K562 (cell line): Measurements from ENCODE around the gene AMBRA1. TPM values are rescaled to one million over a fixed set of nuclear protein-coding genes. Genes with fewer than 3 reads are reported as not detected.

ENCODE experiments used
- ATAC-seq: fragments of 200-7000 bp; cut with Tn5 transposase; 3 replicates; pipeline ENCODE4 v1.9.1; 2020; ENCODE audit warnings: moderate library complexity
- BruUV-seq: library from RNA; stranded (reverse); fragments of 400-500 nt; replicated peaks from 2 replicates; lab custom pipeline; 2021; lab: Mats Ljungman, UMichigan
- CTCF ChIA-PET: fragments of 300-600 bp; formaldehyde crosslinking; extraction: SDS; loops from one replicate; lab custom pipeline; 2021; ENCODE audit warnings: low intra/inter-chr PET ratio; lab: Yijun Ruan, JAX
- POLR2A ChIA-PET: fragments of 300-600, 350-650 bp; sonication (Branson Sonifier 250); formaldehyde crosslinking; extraction: SDS; loops from one replicate; lab custom pipeline; 2021; ENCODE audit warnings: antibody characterized with exemption, inconsistent platforms; lab: Yijun Ruan, JAX
- DNase-seq, 4 experiments: peaks; one replicate each; pipeline versions ENCODE4 v3.0.0 to v3.0.0-alpha.2; 2011 to 2018; ENCODE audit warnings: low spot score in 3 of 4, mixed read lengths in 3 of 4; ENCODE audit errors: extremely low read depth in 1 of 4
- FAIRE-seq: peaks from 2 replicates; lab custom pipeline; 2011; peaks lifted over from hg19 to GRCh38; lab: Jason Lieb, UNC
- H2AFZ ChIP-seq: 2 replicates; pipeline ENCODE4 v1.6.0; 2011; ENCODE audit warnings: low read depth, low read length, control low read depth, inconsistent platforms
- H3K27ac ChIP-seq: fragments of 200-600 bp; 3 replicates; pipeline ENCODE4 v1.8.0; 2011; ENCODE audit warnings: low read depth, mild to moderate bottlenecking, control low read depth, inconsistent platforms, low read length, moderate library complexity, mixed read lengths; ENCODE audit errors: extremely low read depth
- H3K27me3 ChIP-seq, 2 experiments: fragments of 300-600 bp in 1 of 2; 2 replicates in 1 of 2; 3 replicates in 1 of 2; pipeline versions ENCODE4 v1.6.0 to v1.8.0; 2011; ENCODE audit warnings: inconsistent platforms in 2 of 2, low read length in 2 of 2, mild to moderate bottlenecking in 1 of 2, mixed read lengths in 1 of 2, moderate library complexity in 1 of 2; ENCODE audit not compliant: control insufficient read depth in 2 of 2, insufficient read depth in 2 of 2
- H3K36me3 ChIP-seq: fragments of 300-600 bp; 3 replicates; pipeline ENCODE4 v1.8.0; 2011; ENCODE audit warnings: mild to moderate bottlenecking, low read length, inconsistent platforms; ENCODE audit not compliant: control insufficient read depth, insufficient read depth
- H3K4me1 ChIP-seq, 2 experiments: fragments of 200-600 bp in 1 of 2; replicated peaks in 1 of 2; 2 replicates in 1 of 2; 3 replicates in 1 of 2; pipeline versions ENCODE4 v1.5.1 to v1.8.0; 2011; ENCODE audit warnings: inconsistent platforms in 2 of 2, low read length in 2 of 2, mild to moderate bottlenecking in 1 of 2, mixed read lengths in 1 of 2, moderate library complexity in 1 of 2; ENCODE audit not compliant: control insufficient read depth in 2 of 2, insufficient read depth in 2 of 2
- H3K4me2 ChIP-seq: 2 replicates; pipeline ENCODE4 v1.6.1; 2011; ENCODE audit warnings: low read length, control low read depth, inconsistent platforms, mixed read lengths; ENCODE audit not compliant: insufficient read depth
- H3K4me3 ChIP-seq: fragments of 200-600 bp; sonication (generic), shearing (Covaris generic); 2 replicates; pipeline ENCODE4 v1.5.1; 2016; ENCODE audit warnings: control low read depth, inconsistent platforms
- H3K79me2 ChIP-seq: fragments of 200-600 bp; 3 replicates; pipeline ENCODE4 v1.8.0; 2011; ENCODE audit warnings: low read length, inconsistent platforms; ENCODE audit not compliant: control insufficient read depth, insufficient read depth
- H3K9ac ChIP-seq, 2 experiments: 2 replicates each; pipeline versions ENCODE4 v1.6.0 to v1.6.1; 2011; ENCODE audit warnings: low read depth in 2 of 2, low read length in 2 of 2, control low read depth in 1 of 2, inconsistent platforms in 1 of 2, mild to moderate bottlenecking in 1 of 2, mixed read lengths in 1 of 2; ENCODE audit not compliant: insufficient read depth in 1 of 2
- H3K9me1 ChIP-seq: one replicate; pipeline ENCODE4 v1.6.0; 2011; ENCODE audit warnings: inconsistent platforms, mild to moderate bottlenecking, low read length, moderate library complexity; ENCODE audit not compliant: control insufficient read depth, insufficient read depth
- H3K9me3 ChIP-seq: replicated peaks from 2 replicates; pipeline ENCODE4 v1.5.1; 2011; ENCODE audit warnings: low read depth, low read length, inconsistent platforms; ENCODE audit not compliant: control insufficient read depth, insufficient read depth
- H4K20me1 ChIP-seq: replicated peaks from 2 replicates; pipeline ENCODE4 v1.6.1; 2011; ENCODE audit warnings: low read length, inconsistent platforms, mixed read lengths; ENCODE audit not compliant: control insufficient read depth, insufficient read depth
- CHCHD3 ChIP-seq: fragments of 250-450 bp; sonication (Bioruptor Pico); IDR thresholded peaks from 2 replicates; pipeline ENCODE4 v2.1.2; 2022; ENCODE audit warnings: mild to moderate bottlenecking
- ESRRA ChIP-seq: fragments of 450-650 bp; IDR thresholded peaks from 2 replicates; pipeline ENCODE4 v1.6.1; 2014; ENCODE audit warnings: low read depth, mild to moderate bottlenecking, moderate library complexity, borderline replicate concordance
- FOXM1 ChIP-seq, 2 experiments: fragments of 450-650 bp in 1 of 2; sonication (generic) in 1 of 2; formaldehyde crosslinking in 1 of 2; IDR thresholded peaks; 2 replicates each; pipeline versions ENCODE4 v1.6.1 to v1.9.0; 2017 to 2022; ENCODE audit warnings: low read depth in 2 of 2, mild to moderate bottlenecking in 2 of 2, missing genetic modification reagents in 1 of 2, moderate library complexity in 1 of 2
- MAFG ChIP-seq: fragments of 450-650 bp; conservative IDR thresholded peaks from 2 replicates; pipeline ENCODE4 v1.6.1; 2016; ENCODE audit warnings: missing genetic modification characterization, missing compliant biosample characterization
- MCM3 ChIP-seq: fragments of 450-650 bp; IDR thresholded peaks from 2 replicates; pipeline ENCODE4 v1.6.1; 2016
- MCM5 ChIP-seq: fragments of 450-650 bp; IDR thresholded peaks from 2 replicates; pipeline ENCODE4 v1.6.1; 2016; ENCODE audit warnings: low read depth
- MECOM ChIP-seq: fragments of 250-450 bp; sonication (Bioruptor Pico); IDR thresholded peaks from 2 replicates; pipeline ENCODE4 v1.8.0; 2022; ENCODE audit warnings: inconsistent platforms
- MLX ChIP-seq, 2 experiments: fragments of 450-650 bp in 1 of 2; sonication (generic) in 1 of 2; formaldehyde crosslinking; conservative IDR thresholded peaks; 2 replicates each; pipeline versions ENCODE4 v1.4.0 to v1.8.1; 2020 to 2022; ENCODE audit warnings: mild to moderate bottlenecking in 1 of 2, missing genetic modification reagents in 1 of 2
- NFIX ChIP-seq: fragments of 250-450 bp; sonication (Bioruptor Pico); IDR thresholded peaks from 2 replicates; pipeline ENCODE4 v1.4.0; 2020; ENCODE audit warnings: low read depth, mild to moderate bottlenecking, moderate library complexity
- NR2C2 ChIP-seq, 2 experiments: fragments of 200-800 bp in 1 of 2; sonication (Bioruptor generic) in 1 of 2; sonication (generic) in 1 of 2; formaldehyde crosslinking in 1 of 2; IDR thresholded peaks; 2 replicates each; pipeline versions ENCODE4 v1.6.1 to v1.8.0; 2016 to 2022; ENCODE audit warnings: mild to moderate bottlenecking in 1 of 2, missing compliant biosample characterization in 1 of 2, missing genetic modification characterization in 1 of 2, missing genetic modification reagents in 1 of 2
- TBP ChIP-seq: optimal IDR thresholded peaks from 2 replicates; pipeline ENCODE3; 2011; ENCODE audit warnings: low read depth, low read length, improper control_type of control experiment
- ZNF134 ChIP-seq: fragments of 250-450 bp; sonication (Bioruptor Pico); conservative IDR thresholded peaks from 2 replicates; pipeline ENCODE4 v1.4.0; 2020
- ZNF253 ChIP-seq: fragments of 250-450 bp; sonication (Bioruptor Pico); conservative IDR thresholded peaks from 2 replicates; pipeline ENCODE4 v1.6.1; 2021; ENCODE audit warnings: mild to moderate bottlenecking
- ZNF347 ChIP-seq: fragments of 450-650 bp; formaldehyde crosslinking; IDR thresholded peaks from 2 replicates; pipeline ENCODE4 v1.4.0; 2020; ENCODE audit warnings: low read depth, mild to moderate bottlenecking, moderate library complexity
- ZNF57 ChIP-seq: fragments of 450-650 bp; formaldehyde crosslinking; IDR thresholded peaks from 2 replicates; pipeline ENCODE4 v1.4.0; 2020; ENCODE audit warnings: mild to moderate bottlenecking, moderate library complexity
- WGBS: fragments of 100-300 bp; shearing (Covaris generic); methylation state at CpG from one replicate; pipeline ENCODE4 v1.1.6; 2016; ENCODE audit warnings: low coverage, mixed read lengths; ENCODE audit not compliant: insufficient coverage; ENCODE audit errors: missing lambda C conversion rate; 5-methylcytosine and 5-hydroxymethylcytosine counted together
- in situ Hi-C: fragments of 300-500 bp; cut with MboI; formaldehyde crosslinking; loops from 4 replicates; pipeline ENCODE4 v1.15.0; 2018; ENCODE audit warnings: inconsistent platforms, mixed read lengths
- intact Hi-C: fragments of 100-400 bp; cut with micrococcal nuclease; formaldehyde crosslinking; loops from 2 replicates; pipeline ENCODE4 v1.14.2; 2022
- polyA plus RNA-seq, 8 experiments: library from polyadenylated mRNA; depleted of rRNA in 4 of 8; stranded (reverse) in 5 of 8; unstranded in 3 of 8; fragments of >200 nt; fragmentation: Nextera tagmentation in 2 of 8; fragmentation: Illumina TruSeq in 1 of 8; extraction: Ambion mirVana in 2 of 8; extraction: Trizol in 1 of 8; gene quantifications; 2 replicates each; pipeline versions ENCODE4 v1.2.1 to v1.2.3, GENCODE V29; 2011 to 2014; ENCODE audit warnings: inconsistent platforms in 1 of 8, missing spikeins in 1 of 8
- total RNA-seq, 7 experiments: library from RNA; depleted of rRNA in 6 of 7; stranded (reverse); fragments of >200 nt in 6 of 7; fragmentation: Illumina TruSeq in 2 of 7; extraction: Trizol in 2 of 7; gene quantifications; 2 replicates each; pipeline versions ENCODE4 v1.2.1 to v1.2.3, GENCODE V29; 2011 to 2021; ENCODE audit warnings: low replicate concordance in 1 of 7
- TF ChIP-seq, protein P1 (sequence below): IDR thresholded peaks from 2 replicates; pipeline ENCODE4 v1.6.1; 2016; ENCODE audit warnings: missing genetic modification characterization, missing compliant biosample characterization

Gene AMBRA1
- total and polyA plus RNA-seq, 9 of the 15 experiments (the other 6 are each of a cell fraction or from before 2014, with no cell fraction given) = 0.15 to 24.5 (median 13.0) TPM

- CTCF ChIA-PET = no interaction called here
- peaks cover 13% of the 10 kb centered on the region; the same call in 1 of the 3 replicates for H3K79me2 ChIP-seq
- TF ChIP-seq MCM3 = no peak
- no peak for TF ChIP-seq FOXM1 (IDR thresholded peaks at IDR 0.05; ENCODE audit: low read depth)
- no peak for TF ChIP-seq FOXM1 (CRISPR knock-in tag; IDR thresholded peaks at IDR 0.05; ENCODE audit: low read depth)
- TF ChIP-seq, protein P1, sequence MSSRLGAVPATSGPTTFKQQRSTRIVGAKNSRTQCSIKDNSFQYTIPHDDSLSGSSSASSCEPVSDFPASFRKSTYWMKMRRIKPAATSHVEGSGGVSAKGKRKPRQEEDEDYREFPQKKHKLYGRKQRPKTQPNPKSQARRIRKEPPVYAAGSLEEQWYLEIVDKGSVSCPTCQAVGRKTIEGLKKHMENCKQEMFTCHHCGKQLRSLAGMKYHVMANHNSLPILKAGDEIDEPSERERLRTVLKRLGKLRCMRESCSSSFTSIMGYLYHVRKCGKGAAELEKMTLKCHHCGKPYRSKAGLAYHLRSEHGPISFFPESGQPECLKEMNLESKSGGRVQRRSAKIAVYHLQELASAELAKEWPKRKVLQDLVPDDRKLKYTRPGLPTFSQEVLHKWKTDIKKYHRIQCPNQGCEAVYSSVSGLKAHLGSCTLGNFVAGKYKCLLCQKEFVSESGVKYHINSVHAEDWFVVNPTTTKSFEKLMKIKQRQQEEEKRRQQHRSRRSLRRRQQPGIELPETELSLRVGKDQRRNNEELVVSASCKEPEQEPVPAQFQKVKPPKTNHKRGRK (tag) = no peak
- no peak for TF ChIP-seq MLX (CRISPR knock-in tag; conservative IDR thresholded peaks at IDR 0.05)
- TF ChIP-seq NFIX (CRISPR knock-in tag) = no peak
- TF ChIP-seq MECOM (CRISPR knock-in tag) = no peak
- no peak for TF ChIP-seq ZNF253 (CRISPR knock-in tag)
- TF ChIP-seq MAFG (tag) = no peak
- no peak for TF ChIP-seq ZNF134 (CRISPR knock-in tag)
- TF ChIP-seq MCM5 = no peak
- no peak for TF ChIP-seq ESRRA
- no peak for TF ChIP-seq ZNF347 (CRISPR knock-in tag)
- no peak for TF ChIP-seq CHCHD3
- TF ChIP-seq TBP = no peak
- TF ChIP-seq NR2C2 (CRISPR knock-in tag; IDR thresholded peaks at IDR 0.05) = no peak
- TF ChIP-seq NR2C2 (tag; IDR thresholded peaks at IDR 0.05) = no peak
- TF ChIP-seq ZNF57 (CRISPR knock-in tag) = no peak
- TF ChIP-seq, all 486 proteins: peak for 0
- Histone ChIP-seq H3K9ac (no peak overlapping the region), H3K36me3 (peaks cover 44% of the 10 kb centered on the region), H3K9me1 (no peaks in the 10 kb centered on the region), H3K27me3 (no peaks in the 10 kb centered on the region), H3K9me3 (no peaks in the 10 kb centered on the region), H4K20me1 (no peaks in the 10 kb centered on the region), H3K4me3 (no peak overlapping the region), H3K27ac (no peak overlapping the region), H2AFZ (no peak overlapping the region), H3K4me1 (no peaks in the 10 kb centered on the region), H3K4me2 (no peak overlapping the region)
- no peak for ATAC-seq
- POLR2A ChIA-PET = interaction anchor here (0.7 to 1.2 kb wide), 2 partner anchors 12 to 24 kb away, joined by 4 read pairs; no protein-coding TSS in a partner anchor
- no TSS peak for BruUV-seq
- DNase-seq = no peak
- intact Hi-C loops = no loop called here
- in situ Hi-C loops = no loop called here
- WGBS = 79% methylated on average over 3 of the region's 3 CpGs
- no peak for FAIRE-seq
These were observed 31.6 kb upstream of the AMBRA1 start for GRCh38 chr11:46625406-46625805.
